Measurements from ENCODE around the gene SMG5.

SMG5 gene

DNA sequence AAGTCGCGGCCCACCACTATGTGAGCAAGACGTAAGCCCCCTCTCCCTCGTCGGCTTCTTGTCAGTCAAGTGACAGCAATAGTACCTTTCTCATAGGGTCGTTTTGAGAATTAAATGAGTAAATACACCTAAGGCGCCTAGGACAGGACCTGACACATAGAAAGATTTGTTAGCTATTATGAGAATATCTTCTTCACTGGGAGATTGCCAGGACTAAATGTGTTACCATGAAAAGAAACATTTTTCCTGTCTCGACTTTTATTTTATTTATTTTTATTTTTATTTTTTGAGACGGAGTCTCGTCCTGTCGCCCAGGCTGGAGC lies 69.0 kb downstream of the SMG5 start:
- no peak for DNase-seq

DNA sequence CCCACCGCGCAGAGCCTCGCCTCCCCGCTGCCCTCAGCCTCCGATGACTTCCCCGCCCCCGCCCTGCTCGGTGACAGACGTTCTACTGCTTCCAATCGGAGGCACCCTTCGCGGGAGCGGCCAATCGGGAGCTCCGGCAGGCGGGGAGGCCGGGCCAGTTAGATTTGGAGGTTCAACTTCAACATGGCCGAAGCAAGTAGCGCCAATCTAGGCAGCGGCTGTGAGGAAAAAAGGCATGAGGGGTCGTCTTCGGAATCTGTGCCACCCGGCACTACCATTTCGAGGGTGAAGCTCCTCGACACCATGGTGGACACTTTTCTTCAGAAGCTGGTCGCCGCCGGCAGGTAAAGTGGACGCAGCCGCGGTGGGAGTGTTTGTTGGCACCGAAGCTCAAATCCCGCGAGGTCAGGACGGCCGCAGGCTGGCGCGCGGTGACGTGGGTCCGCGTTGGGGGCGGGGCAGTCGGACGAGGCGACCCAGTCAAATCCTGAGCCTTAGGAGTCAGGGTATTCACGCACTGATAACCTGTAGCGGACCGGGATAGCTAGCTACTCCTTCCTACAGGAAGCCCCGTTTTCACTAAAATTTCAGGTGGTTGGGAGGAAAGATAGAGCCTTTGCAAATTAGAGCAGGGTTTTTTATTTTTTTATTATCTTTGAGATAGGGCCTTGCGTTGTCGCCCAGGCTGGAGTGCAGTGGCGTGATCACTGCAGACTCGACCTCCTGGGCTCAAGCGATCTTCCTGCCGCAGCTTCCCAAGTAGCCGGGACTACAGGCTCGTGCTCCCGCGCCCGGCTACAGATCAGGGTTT lies 69.6 kb downstream of the SMG5 start, which contains the start of gene PMF1:
TSS of gene PMF1 (plus strand) at position 175 of the 811 bp plus-strand sequence. CDS start at position 184, 9 bp downstream.
- peak; percentile 90 to 97 (median 93) for DNase-seq

DNA sequence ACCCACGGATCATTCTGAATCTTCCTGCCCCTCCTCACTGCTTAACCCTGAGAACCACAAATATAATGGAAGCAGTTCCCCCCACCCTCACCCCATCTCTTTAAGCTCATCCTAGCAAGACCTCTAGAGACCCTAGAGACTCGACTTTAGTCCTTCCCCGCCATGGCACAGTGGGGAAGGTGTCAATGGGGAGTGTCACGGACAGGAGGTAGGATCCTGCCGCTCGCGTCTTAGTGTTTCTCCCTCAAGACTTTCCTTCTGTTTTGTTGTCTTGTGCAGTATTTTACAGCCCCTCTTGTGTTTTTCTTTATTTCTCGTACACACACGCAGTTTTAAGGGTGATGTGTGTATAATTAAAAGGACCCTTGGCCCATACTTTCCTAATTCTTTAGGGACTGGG lies 70.5 kb downstream of the SMG5 start:
- DNase-seq: no peak

DNA sequence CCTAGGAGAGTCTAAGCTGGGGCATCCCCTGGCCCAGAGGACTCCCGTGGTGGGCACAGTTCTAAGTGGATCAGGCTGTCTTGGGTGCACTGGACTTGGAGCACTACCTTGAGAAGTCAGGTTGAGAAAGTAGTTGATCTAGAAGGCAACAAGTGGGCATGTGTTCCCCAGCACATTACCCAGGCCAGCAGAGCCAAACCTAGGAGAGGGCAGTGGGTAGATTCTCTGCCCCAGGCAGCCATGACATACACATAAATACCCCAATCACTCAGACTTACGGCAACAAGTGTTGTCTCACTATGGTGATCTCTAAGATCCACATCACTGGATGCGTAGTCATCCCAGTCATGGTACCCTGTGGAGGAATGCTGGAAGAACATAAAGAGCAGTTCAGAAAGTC lies 71.4 kb downstream of the SMG5 start:
- DNase-seq: no peak

DNA sequence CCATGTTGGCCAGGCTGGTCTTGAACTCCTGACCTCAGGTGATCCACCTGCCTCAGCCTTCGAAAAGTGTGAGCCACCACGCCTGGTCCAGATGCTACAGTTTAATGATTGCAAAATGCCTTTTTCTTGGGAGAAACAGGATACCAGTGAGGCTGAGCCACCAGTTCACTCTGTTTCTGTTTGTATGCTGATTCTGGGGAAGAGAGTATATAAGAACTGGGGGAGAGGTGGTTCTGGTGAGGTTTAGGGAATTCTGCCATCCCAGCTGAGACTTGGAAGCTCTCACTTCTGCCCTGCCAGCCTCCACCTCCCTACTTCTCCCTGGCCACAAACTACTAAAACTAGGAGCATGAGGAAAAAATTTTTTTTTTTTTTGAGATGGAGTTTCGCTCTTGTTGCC lies 77.9 kb downstream of the SMG5 start:
- DNase-seq: no peak

DNA sequence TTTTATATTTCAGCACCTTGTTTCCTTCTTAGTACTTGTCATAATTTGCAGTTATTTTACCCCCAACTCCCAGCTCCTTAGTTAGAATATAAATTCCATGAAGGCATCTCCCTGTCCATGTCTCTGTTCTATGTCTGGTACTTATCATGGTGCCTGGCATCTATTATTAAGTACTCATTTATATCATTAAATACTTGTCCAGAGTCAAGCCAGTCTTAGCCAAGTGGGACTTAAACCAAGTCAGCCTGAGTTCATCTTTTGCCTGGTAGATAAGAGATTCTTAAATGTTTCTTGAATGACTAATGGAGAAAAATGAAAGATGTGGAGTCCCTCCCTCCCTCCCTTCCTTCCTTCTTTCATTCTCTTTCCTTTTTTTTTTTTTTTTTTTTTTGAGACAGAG lies 79.3 kb downstream of the SMG5 start:
- DNase-seq: no peak

DNA sequence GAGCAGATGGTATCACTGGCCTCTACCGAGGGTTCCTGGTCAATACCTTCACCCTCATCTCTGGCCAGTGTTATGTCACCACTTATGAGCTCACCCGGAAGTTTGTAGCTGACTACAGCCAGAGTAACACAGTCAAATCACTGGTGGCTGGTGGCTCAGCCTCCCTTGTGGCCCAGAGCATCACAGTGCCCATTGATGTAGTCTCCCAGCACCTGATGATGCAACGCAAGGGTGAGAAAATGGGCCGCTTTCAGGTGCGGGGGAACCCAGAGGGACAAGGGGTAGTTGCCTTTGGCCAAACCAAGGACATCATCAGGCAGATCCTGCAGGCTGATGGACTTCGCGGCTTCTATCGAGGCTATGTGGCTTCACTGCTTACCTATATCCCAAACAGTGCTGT lies 82.6 kb downstream of the SMG5 start:
- no peak for DNase-seq
